ENCODE data around the gene ACSL5.
"Not testable (repeated sequence)": the region's sequence is repeated elsewhere in the genome, so short reads cannot be mapped to it uniquely, and the experiment has no call there.

The ACSL5 gene

DNA sequence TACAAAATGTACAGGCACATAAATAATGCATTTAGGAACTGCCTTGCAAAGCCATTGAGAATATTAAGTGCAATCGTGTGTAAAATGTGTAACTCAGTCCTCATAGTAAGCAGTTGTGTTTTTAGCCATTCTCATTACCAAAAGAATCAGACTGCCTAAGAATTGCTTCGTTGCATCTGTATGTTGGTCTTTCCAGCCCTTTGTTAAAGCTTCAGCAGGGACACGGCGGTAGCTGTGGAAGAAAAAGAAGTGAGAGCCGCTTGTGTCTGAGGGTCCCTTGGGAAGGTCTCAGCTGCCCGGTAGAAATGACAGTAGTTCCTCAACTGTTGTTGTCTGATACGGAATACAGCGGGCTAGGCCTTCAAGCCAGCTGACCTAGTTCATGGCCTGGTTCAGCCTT is 22.8 kb upstream of the ACSL5 start:
- DNase-seq = no peak

DNA sequence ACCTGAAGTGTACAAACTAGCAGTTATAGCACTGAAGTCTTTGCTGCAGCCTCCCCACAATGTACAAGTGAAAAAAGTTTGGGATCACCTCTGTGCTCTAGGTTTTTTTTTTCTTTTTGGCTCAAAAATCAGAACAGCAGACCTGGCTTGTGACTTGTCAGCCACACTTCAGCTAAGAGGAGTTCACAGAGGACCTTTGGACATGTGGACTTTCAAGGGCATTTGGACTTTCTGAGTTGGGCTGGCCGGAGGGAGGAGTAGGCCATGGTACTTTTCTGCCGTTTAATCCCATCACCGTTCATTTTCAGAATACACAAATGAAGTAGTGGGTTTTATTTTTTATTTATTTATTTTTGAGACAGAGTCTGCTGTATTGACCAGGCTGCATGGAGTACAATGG is 21.9 kb upstream of the ACSL5 start:
- DNase-seq = no peak

- no peak for DNase-seq
These were observed 20.9 kb upstream of the ACSL5 start for GRCh38 chr10:112353046-112353445.

GRCh38 chr10:112356686-112357085 is 17.2 kb upstream of the ACSL5 start:
- DNase-seq = no peak

DNA sequence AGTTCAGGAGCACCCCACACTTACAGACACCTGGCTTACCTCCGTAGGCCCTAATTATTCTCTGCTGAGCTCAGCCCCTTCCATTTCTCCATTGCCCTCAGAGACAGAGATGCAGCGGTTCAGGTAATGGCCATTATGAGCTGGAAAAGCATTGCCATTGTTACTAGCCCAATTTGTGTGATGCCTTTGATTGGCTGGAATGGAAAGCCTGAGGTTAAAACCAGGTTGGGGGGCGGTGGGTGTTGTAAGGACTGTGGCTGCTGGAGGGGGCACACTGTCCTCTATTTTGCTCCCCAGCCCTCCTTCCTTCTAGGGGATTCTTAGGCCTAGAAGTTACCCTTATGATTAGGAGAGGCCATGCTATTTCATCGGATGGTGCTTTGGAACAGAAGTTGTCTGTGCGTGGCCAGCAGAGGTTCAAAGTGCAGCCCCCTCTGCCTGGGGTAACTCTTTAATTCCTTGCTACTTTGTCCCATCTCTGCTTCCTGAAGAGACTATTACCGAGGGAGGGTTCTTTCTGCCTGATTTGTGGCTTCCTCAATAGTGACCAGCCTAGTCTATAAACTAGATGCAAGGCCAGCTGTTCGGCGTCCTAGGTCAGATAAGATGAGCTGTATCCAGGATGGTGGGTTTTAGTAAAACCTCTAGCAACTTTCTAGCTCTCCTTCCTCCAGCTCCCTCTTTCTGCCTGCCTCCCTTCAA is 14.2 kb upstream of the ACSL5 start:
- DNase-seq = no peak

GRCh38 chr10:112360308-112361270 is 13.3 kb upstream of the ACSL5 start:
- no peak for DNase-seq

- DNase-seq = no peak
These were observed 11.8 kb upstream of the ACSL5 start for GRCh38 chr10:112361951-112362751.

DNA sequence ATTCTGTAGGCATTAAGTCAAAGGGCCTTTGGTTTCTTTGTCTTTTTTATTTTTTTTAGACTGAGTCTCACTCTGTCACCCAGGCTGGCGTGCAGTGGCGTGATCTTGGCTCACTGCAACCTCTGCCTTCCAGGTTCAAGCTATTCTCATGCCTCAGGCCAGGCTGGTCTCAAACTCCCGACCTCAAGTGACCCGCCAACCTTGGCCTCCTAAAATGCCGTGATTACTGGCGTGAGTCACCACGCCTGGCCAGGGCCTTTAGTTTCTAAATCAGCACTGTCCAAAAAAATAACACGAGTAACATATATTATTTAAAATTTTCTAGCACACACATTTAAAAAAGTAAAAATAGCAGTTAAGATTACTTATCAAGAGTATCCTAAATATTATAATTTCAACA is 11.1 kb upstream of the ACSL5 start:
- no peak for DNase-seq

GRCh38 chr10:112363696-112364688 is 9.9 kb upstream of the ACSL5 start:
- peak; percentile 42 for DNase-seq

- DNase-seq = no peak
These were observed 8.9 kb upstream of the ACSL5 start for GRCh38 chr10:112365014-112365432.

- no peak for DNase-seq
These were observed 8.5 kb upstream of the ACSL5 start for GRCh38 chr10:112365451-112365850.

DNA sequence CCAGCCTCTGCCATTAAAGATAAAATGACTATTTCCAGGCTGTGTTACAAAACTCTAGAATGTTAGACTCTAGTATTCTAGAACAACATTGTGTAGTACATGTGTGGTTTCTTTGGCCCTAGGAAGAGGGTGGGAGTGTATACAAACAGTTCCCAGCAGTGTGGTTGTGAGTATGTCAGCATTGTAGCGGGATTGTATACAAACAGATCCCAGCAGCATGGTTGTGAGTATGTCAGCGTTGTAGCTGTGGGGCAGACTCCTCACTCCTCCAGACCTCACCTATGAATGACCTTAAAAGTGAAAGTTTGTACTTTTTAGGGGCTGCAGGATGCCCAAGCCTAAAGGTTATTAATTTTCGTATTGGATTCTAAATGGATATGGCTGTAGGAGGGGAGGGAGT is 6.9 kb upstream of the ACSL5 start:
- no peak for DNase-seq

- DNase-seq = no peak
These were observed 6.4 kb upstream of the ACSL5 start for GRCh38 chr10:112367516-112367915.

GRCh38 chr10:112369495-112370423 is 4.2 kb upstream of the ACSL5 start:
- no peak for DNase-seq

GRCh38 chr10:112370424-112370819 is 3.5 kb upstream of the ACSL5 start:
- DNase-seq = no peak

- DNase-seq = not testable (repeated sequence)
These were observed 2.6 kb upstream of the ACSL5 start for GRCh38 chr10:112371326-112371725.

GRCh38 chr10:112372182-112372810 is 1.6 kb upstream of the ACSL5 start:
- not testable (repeated sequence) for DNase-seq

DNA sequence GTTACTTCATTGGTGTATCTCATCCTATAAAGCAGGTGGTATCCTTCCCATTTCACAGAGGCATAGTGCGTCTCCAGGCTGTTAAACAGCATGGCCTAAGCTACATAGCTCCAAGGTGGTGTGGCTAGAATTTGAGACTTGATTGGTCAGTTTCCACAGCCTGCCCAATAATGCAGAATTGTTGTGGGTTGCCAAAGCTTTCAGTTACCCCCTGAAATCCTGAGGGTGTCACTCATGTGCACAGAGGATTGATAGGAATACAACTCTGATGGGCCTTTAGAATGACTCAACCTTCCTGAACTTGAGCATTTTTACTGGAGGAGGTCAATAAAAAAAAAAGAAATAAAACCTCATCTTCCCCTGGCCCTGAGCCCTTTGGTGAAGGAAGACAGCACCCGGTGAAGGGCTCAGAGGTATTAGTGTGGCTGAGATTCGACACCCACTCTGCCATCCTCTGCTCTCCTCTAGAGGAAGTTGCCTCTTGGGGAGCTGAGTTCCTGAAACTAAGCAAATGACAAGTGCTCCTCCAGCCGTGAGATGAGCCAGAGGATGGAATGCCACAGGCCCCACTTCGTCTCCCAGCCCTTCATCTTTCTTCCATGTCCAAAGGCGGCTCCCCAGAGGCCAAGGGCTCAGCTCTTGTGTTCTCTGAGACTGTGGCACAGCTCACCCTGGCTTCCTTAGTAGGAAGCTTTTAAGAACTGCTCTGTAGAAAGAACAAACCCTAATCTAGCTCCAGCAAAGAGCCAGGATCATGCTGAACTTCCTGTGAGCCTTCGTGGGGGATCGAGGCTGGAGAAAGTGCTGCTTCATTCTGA is 1.0 kb downstream of the ACSL5 start:
- no peak for DNase-seq

GRCh38 chr10:112375721-112376395 is 1.9 kb downstream of the ACSL5 start:
- no peak for DNase-seq

Measured in DMS79 (cell line).